Nephron (organoid): ENCODE data around the gene CBARP.

Source experiments
- H3K27ac Mint-ChIP-seq, 3 experiments: 2 replicates each; pipeline ENCODE4 v1.8.0; 2020; ENCODE audit warnings: mixed read lengths in 3 of 3, mild to moderate bottlenecking in 2 of 3, moderate library complexity in 1 of 3
- H3K27me3 Mint-ChIP-seq: 2 replicates; pipeline ENCODE4 v1.8.0; 2021; ENCODE audit warnings: low read depth, mild to moderate bottlenecking, moderate library complexity, mixed read lengths
- H3K36me3 Mint-ChIP-seq: 2 replicates; pipeline ENCODE4 v1.8.0; 2020; ENCODE audit warnings: low read depth, mixed read lengths
- H3K4me1 Mint-ChIP-seq: 2 replicates; pipeline ENCODE4 v1.8.0; 2020; ENCODE audit warnings: mixed read lengths
- H3K4me3 Mint-ChIP-seq, 3 experiments: 2 replicates each; pipeline ENCODE4 v1.8.0; 2020; ENCODE audit warnings: mild to moderate bottlenecking in 3 of 3, mixed read lengths in 3 of 3, moderate library complexity in 2 of 3
- H3K9me3 Mint-ChIP-seq: 2 replicates; pipeline ENCODE4 v1.8.0; 2020; ENCODE audit warnings: mixed read lengths
- TF ChIP-seq, protein P1 (sequence below), 3 experiments: fragments of 200-600 bp; sonication (generic); IDR thresholded peaks; one replicate each; pipeline ENCODE4 v1.5.0; 2021; ENCODE audit warnings: antibody characterized with exemption in 3 of 3; ENCODE audit not compliant: unreplicated experiment in 3 of 3

Gene CBARP

DNA sequence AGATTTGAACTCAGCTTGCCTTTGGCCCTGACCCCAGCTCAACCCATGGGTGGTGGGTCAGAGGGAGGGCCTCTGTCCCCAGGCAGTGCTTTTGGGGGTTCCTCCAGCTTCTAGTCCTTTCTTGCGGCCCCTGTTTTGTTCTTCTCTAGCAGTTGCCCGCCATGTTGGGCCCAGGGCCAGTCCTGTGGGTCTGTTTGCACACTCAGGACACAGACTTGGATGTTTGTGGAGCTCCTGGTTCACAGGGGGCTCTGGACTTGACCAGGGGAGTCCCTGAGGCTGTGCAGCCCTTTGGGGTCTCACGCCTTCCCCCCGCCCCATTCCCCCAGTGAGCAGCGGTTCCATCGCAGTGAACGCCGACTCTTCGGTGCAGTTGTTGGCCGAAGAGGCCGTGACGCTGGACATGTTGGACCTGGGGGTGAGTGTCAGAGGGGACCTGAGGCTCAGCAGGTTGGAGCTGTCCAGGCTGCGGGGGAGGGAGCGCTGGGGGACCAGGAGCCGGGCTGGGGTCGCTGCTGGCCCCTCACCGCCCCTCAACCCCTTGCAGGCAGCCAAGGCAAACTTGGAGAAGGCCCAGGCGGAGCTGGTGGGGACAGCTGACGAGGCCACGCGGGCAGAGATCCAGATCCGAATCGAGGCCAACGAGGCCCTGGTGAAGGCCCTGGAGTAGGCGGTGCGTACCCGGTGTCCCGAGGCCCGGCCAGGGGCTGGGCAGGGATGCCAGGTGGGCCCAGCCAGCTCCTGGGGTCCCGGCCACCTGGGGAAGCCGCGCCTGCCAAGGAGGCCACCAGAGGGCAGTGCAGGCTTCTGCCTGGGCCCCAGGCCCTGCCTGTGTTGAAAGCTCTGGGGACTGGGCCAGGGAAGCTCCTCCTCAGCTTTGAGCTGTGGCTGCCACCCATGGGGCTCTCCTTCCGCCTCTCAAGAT lies 6.2 kb upstream of the CBARP start:
- H3K27ac Mint-ChIP-seq: peak overlapping the region; percentile 87 to 98 (median 94)
- H3K9me3 Mint-ChIP-seq: no peaks in the 10 kb centered on the region
- H3K4me1 Mint-ChIP-seq: peaks cover 17% of the 10 kb centered on the region
- H3K27me3 Mint-ChIP-seq: no peaks in the 10 kb centered on the region
- TF ChIP-seq, protein P1, sequence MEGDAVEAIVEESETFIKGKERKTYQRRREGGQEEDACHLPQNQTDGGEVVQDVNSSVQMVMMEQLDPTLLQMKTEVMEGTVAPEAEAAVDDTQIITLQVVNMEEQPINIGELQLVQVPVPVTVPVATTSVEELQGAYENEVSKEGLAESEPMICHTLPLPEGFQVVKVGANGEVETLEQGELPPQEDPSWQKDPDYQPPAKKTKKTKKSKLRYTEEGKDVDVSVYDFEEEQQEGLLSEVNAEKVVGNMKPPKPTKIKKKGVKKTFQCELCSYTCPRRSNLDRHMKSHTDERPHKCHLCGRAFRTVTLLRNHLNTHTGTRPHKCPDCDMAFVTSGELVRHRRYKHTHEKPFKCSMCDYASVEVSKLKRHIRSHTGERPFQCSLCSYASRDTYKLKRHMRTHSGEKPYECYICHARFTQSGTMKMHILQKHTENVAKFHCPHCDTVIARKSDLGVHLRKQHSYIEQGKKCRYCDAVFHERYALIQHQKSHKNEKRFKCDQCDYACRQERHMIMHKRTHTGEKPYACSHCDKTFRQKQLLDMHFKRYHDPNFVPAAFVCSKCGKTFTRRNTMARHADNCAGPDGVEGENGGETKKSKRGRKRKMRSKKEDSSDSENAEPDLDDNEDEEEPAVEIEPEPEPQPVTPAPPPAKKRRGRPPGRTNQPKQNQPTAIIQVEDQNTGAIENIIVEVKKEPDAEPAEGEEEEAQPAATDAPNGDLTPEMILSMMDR (IDR thresholded peaks at IDR 0.05; ENCODE audit: unreplicated experiment in 3 of 3): peak; percentile 89 to 96 (median 93)
- H3K4me3 Mint-ChIP-seq: peak overlapping the region; percentile 84 to 87 (median 85)
- H3K36me3 Mint-ChIP-seq: no peaks in the 10 kb centered on the region

DNA sequence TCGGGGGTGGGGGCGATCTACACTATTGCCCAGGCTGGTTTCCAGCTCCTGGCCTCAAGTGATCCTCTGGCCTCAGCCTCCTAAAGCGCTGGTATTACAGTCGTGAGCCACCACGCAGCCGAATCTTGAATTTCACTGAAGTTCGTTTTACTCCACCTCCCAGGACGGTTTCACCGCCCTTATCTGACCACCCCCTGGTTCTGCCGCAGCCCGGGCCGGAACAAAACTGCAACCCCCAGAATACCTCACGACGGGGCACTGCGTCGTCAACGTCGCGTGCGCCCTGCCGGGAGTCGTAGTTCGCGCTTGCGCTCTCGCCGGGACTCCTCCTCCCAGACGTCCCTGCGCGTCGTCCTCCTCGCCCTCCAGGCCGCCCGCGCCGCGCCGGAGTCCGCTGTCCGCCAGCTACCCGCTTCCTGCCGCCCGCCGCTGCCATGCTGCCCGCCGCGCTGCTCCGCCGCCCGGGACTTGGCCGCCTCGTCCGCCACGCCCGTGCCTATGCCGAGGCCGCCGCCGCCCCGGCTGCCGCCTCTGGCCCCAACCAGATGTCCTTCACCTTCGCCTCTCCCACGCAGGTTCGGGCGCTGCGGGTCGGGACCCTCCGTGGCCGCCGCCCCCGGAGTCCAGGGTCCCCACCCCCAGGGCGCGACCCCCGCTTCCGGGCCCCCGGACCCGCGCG lies 3.8 kb upstream of the CBARP start, which contains the start of gene ATP5F1D:
Gene ATP5F1D, plus strand, starts transcription at position 335 of the 679 bp plus-strand sequence. Its CDS starts 100 bp downstream, at position 435.
- H3K27ac Mint-ChIP-seq: peak within 1 kb of the TSS; percentile 82 to 85 (median 85)
- H3K4me1 Mint-ChIP-seq: peaks cover 25% of the 10 kb centered on the region
- TF ChIP-seq, protein P1 (IDR thresholded peaks at IDR 0.05; ENCODE audit: unreplicated experiment in 3 of 3): no peak
- H3K27me3 Mint-ChIP-seq: no peaks in the 10 kb centered on the region
- H3K36me3 Mint-ChIP-seq: no peaks in the 10 kb centered on the region
- H3K4me3 Mint-ChIP-seq: peak within 1 kb of the TSS; percentile 84 to 89 (median 85)
- no peaks in the 10 kb centered on the region for H3K9me3 Mint-ChIP-seq

DNA sequence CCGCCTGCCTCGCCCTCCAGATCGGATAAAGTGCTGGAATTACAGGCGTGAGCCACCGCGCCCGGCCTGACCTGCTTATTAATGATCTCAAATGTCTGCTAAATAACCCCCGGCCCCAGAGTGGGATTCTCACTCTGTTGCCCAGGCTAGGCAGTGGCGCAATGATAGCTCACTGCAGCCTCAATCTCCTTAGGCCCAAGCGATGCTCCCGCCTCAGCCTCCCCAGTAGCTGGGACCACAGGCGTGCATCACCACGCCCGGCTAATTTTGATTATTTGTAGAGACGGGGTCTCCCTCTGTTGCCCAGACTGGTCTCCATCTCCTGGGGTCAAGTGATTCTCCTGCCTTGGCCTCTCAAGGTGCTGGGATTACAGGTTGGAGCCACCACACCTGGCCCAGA lies 3.1 kb upstream of the CBARP start:
- Mint-ChIP-seq H3K36me3 (no peaks in the 10 kb centered on the region), H3K9me3 (no peaks in the 10 kb centered on the region), H3K4me3 (peak overlapping the region; percentile 82 to 89 (median 84)), H3K27me3 (no peaks in the 10 kb centered on the region), H3K4me1 (peaks cover 25% of the 10 kb centered on the region), H3K27ac (peak overlapping the region; percentile 82 to 85 (median 85))
- TF ChIP-seq, protein P1 (IDR thresholded peaks at IDR 0.05; ENCODE audit: unreplicated experiment in 3 of 3): no peak

DNA sequence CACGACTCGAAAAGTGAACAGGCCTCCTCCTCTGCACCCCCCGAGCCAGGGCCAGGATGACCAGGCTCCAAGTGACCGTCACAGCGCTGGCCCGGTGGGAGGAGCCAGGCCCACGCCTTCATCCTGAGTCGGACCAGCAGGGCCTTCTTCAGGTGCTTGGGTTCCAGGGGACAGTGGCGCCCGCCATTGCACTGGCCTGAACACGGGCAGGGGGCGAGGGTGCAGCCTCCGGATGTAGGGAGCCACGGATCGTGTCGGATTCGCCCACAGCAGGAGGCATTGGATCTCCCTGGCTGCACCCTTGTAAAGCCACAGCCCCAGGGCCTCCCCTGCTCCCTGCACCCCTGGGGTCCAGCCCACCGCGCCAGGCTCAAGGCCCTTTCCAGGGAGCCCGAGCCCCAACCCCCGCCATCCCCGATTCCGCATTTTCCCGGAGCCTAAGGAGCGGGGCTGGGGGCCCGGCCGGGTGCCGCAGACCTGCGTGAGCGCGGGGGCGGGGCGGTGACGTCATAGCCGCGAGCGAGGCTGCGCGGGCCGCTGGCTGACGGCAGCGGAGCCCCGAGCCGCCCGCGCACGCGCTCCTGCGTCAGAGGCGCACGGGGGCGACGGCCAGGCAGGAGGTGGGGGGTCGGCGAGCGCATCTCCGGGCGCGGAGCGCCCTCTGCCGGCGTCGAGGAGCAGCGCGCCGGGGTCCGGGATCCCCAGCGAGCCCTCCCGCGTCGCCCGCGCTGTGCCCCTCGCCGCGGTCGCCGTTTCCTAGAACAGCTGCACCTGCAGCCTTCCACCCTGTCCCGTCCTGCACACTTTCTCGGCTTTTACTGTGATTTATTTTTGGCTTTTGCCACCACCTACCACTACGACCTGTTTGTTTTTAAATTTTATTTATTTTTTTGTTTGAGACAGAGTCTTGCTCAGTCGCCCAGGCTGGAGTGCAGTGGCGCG lies 2.3 kb upstream of the CBARP start:
- TF ChIP-seq, protein P1 (IDR thresholded peaks at IDR 0.05; ENCODE audit: unreplicated experiment in 3 of 3): peak; percentile 92 to 98 (median 94)
- peaks cover 25% of the 10 kb centered on the region for H3K4me1 Mint-ChIP-seq
- H3K27ac Mint-ChIP-seq: no peak overlapping the region
- no peaks in the 10 kb centered on the region for H3K36me3 Mint-ChIP-seq
- H3K27me3 Mint-ChIP-seq: no peaks in the 10 kb centered on the region
- H3K4me3 Mint-ChIP-seq: peak overlapping the region; percentile 82 to 89 (median 86)
- no peaks in the 10 kb centered on the region for H3K9me3 Mint-ChIP-seq

DNA sequence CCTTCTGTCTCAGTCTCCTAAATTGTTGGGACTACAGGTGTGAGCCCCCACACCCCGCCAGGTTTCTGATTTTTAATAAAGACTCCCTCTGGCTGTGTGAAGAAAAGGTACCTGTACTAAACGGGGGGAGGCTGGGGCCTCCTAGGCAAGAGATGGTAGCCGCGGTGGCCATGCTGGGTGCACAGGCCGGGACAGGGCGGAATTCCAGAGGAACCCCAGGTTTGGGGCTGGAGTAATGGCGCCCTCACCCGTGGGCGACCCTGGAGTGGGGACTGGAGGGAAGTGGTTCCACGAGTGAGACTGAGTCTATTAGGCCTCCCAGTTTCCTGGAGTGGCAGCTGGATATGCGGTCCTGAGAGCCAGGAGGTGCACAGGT lies 1.6 kb upstream of the CBARP start:
- TF ChIP-seq, protein P1 (IDR thresholded peaks at IDR 0.05; ENCODE audit: unreplicated experiment in 3 of 3): no peak
- Mint-ChIP-seq H3K36me3 (no peaks in the 10 kb centered on the region), H3K27me3 (no peaks in the 10 kb centered on the region), H3K4me1 (peaks cover 21% of the 10 kb centered on the region), H3K9me3 (no peaks in the 10 kb centered on the region), H3K27ac (peak overlapping the region; percentile 45 to 77 (median 74)), H3K4me3 (peak overlapping the region; percentile 82 to 86 (median 86))
